HCT116 (cell line): ENCODE data around the gene RNF121. TPM values are rescaled to one million over a fixed set of nuclear protein-coding genes. Genes with fewer than 3 reads are reported as not detected.

Source experiments
- ATAC-seq: fragments of 200-7000 bp; cut with Tn5 transposase; 2 replicates; pipeline ENCODE4 v1.9.1; 2020; ENCODE audit warnings: mild to moderate bottlenecking, moderate library complexity
- BruUV-seq: library from RNA; stranded (reverse); fragments of 400-500 nt; replicated peaks from 2 replicates; lab custom pipeline; 2021; lab: Mats Ljungman, UMichigan
- CTCF ChIA-PET: fragments of 300-600 bp; sonication (Branson Sonifier 250); formaldehyde crosslinking; loops from one replicate; lab custom pipeline; 2021; ENCODE audit warnings: antibody characterized with exemption; lab: Charles Lee
- POLR2A ChIA-PET: fragments of 300-600, 350-600 bp; sonication (Branson Sonifier 250); formaldehyde crosslinking; loops from one replicate; lab custom pipeline; 2021; ENCODE audit warnings: antibody characterized with exemption; lab: Charles Lee
- RAD21 ChIA-PET, 2 experiments: fragments of 300-600 bp; sonication (Branson Sonifier 250); formaldehyde crosslinking; loops; one replicate each; lab custom pipeline; 2023; ENCODE audit warnings: low total read pairs in 2 of 2; ENCODE audit not compliant: uncharacterized antibody in 2 of 2, unreplicated experiment in 2 of 2, low non-redundant PET in 1 of 2; lab: Charles Lee
- DNase-seq: peaks from one replicate; pipeline ENCODE4 v3.0.0-alpha.2; 2010; ENCODE audit warnings: low read depth, low spot score
- H2AFZ ChIP-seq: fragments of 200-600 bp; shearing (Covaris generic), sonication (generic); 2 replicates; pipeline ENCODE4 v1.6.1; 2017; ENCODE audit warnings: low read depth, mixed run types, mixed read lengths, antibody characterized with exemption, low read length; ENCODE audit not compliant: poor library complexity, severe bottlenecking
- H3K27ac ChIP-seq: 2 replicates; pipeline ENCODE4 v1.5.1; 2012; ENCODE audit warnings: low read depth, low read length
- H3K27me3 ChIP-seq: fragments of 200-600 bp; sonication (generic); 2 replicates; pipeline ENCODE4 v1.6.1; 2016; ENCODE audit warnings: mixed run types, low read length, mixed read lengths; ENCODE audit not compliant: insufficient read depth
- H3K36me3 ChIP-seq, 2 experiments: fragments of 200-500 bp in 1 of 2; fragments of 200-600 bp in 1 of 2; sonication (Bioruptor generic) in 1 of 2; sonication (generic) in 1 of 2; 2 replicates each; pipeline versions ENCODE4 v1.5.1 to v1.6.1; 2014 to 2016; ENCODE audit warnings: low read length in 2 of 2, inconsistent platforms in 1 of 2, mixed read lengths in 1 of 2, mixed run types in 1 of 2; ENCODE audit not compliant: insufficient read depth in 2 of 2, control insufficient read depth in 1 of 2
- H3K4me1 ChIP-seq, 2 experiments: fragments of 200-600 bp in 1 of 2; sonication (generic) in 1 of 2; 2 replicates each; pipeline versions ENCODE4 v1.5.1 to v1.6.1; 2012 to 2017; ENCODE audit warnings: low read length in 2 of 2, inconsistent platforms in 1 of 2, mild to moderate bottlenecking in 1 of 2, mixed read lengths in 1 of 2, mixed run types in 1 of 2, moderate library complexity in 1 of 2; ENCODE audit not compliant: insufficient read depth in 2 of 2, control insufficient read depth in 1 of 2
- H3K4me2 ChIP-seq: fragments of 200-600 bp; sonication (generic); 2 replicates; pipeline ENCODE4 v1.6.1; 2017; ENCODE audit warnings: mixed run types, low read length, mixed read lengths
- H3K4me3 ChIP-seq, 2 experiments: fragments of 200-600 bp in 1 of 2; sonication (generic) in 1 of 2; replicated peaks in 1 of 2; 2 replicates each; pipeline ENCODE4 v1.5.1; 2011 to 2016; ENCODE audit warnings: low read length in 2 of 2, control low read depth in 1 of 2, low read depth in 1 of 2, mild to moderate bottlenecking in 1 of 2, mixed read lengths in 1 of 2, mixed run types in 1 of 2
- H3K79me2 ChIP-seq: fragments of 200-600 bp; sonication (generic); 2 replicates; pipeline ENCODE4 v1.6.1; 2017; ENCODE audit warnings: mild to moderate bottlenecking, mixed run types, low read length, moderate library complexity, mixed read lengths; ENCODE audit not compliant: insufficient read depth
- H3K9ac ChIP-seq: fragments of 200-600 bp; sonication (generic); 2 replicates; pipeline ENCODE4 v1.6.1; 2016; ENCODE audit warnings: low read length, mixed read lengths
- H3K9me2 ChIP-seq: fragments of 200-600 bp; sonication (generic), shearing (Covaris generic); 2 replicates; pipeline ENCODE4 v1.6.1; 2017; ENCODE audit warnings: mixed run types, mild to moderate bottlenecking, moderate library complexity; ENCODE audit not compliant: insufficient read depth
- H3K9me3 ChIP-seq, 2 experiments: fragments of 200-500 bp in 1 of 2; fragments of 200-600 bp in 1 of 2; sonication (Bioruptor generic) in 1 of 2; sonication (generic) in 1 of 2; 2 replicates each; pipeline ENCODE4 v1.6.1; 2014 to 2017; ENCODE audit warnings: low read length in 2 of 2, mixed read lengths in 2 of 2, inconsistent platforms in 1 of 2, low read depth in 1 of 2, mild to moderate bottlenecking in 1 of 2, mixed run types in 1 of 2, moderate library complexity in 1 of 2; ENCODE audit not compliant: control insufficient read depth in 1 of 2, insufficient read depth in 1 of 2
- H4K20me1 ChIP-seq: fragments of 200-600 bp; sonication (generic), shearing (Covaris generic); 2 replicates; pipeline ENCODE4 v1.6.1; 2017; ENCODE audit warnings: mixed run types, mild to moderate bottlenecking, moderate library complexity; ENCODE audit not compliant: insufficient read depth
- ATF3 ChIP-seq: IDR thresholded peaks from 2 replicates; pipeline ENCODE4 v1.6.1; 2012
- CEBPB ChIP-seq: IDR thresholded peaks from 2 replicates; pipeline ENCODE4 v1.6.1; 2012; ENCODE audit warnings: low read depth
- CTCF ChIP-seq, 3 experiments: fragments of 200-600 bp in 1 of 3; sonication (generic) in 1 of 3; IDR thresholded peaks in 2 of 3; conservative IDR thresholded peaks in 1 of 3; 2 replicates each; pipeline ENCODE4 v1.5.1; 2012 to 2017; ENCODE audit warnings: low read depth in 2 of 3, low read length in 2 of 3, antibody characterized with exemption in 1 of 3, borderline replicate concordance in 1 of 3, control low read depth in 1 of 3, mild to moderate bottlenecking in 1 of 3, mixed read lengths in 1 of 3, mixed run types in 1 of 3, moderate library complexity in 1 of 3; ENCODE audit not compliant: insufficient read depth in 1 of 3
- ELF1 ChIP-seq: IDR thresholded peaks from 2 replicates; pipeline ENCODE4 v1.6.1; 2012; ENCODE audit warnings: low read depth, borderline replicate concordance
- EZH2phosphoT487 ChIP-seq: fragments of 200-600 bp; IDR thresholded peaks from 2 replicates; pipeline ENCODE4 v1.6.1; 2018; ENCODE audit warnings: antibody characterized with exemption, borderline replicate concordance
- JUND ChIP-seq: IDR thresholded peaks from 2 replicates; pipeline ENCODE4 v1.6.1; 2012
- RAD21 ChIP-seq: IDR thresholded peaks from 2 replicates; pipeline ENCODE4 v1.6.1; 2012; ENCODE audit warnings: low read depth, mild to moderate bottlenecking
- SRF ChIP-seq: IDR thresholded peaks from 2 replicates; pipeline ENCODE4 v1.6.1; 2012; ENCODE audit warnings: low read depth
- TCF7L2 ChIP-seq: IDR thresholded peaks from 2 replicates; pipeline ENCODE4 v1.7.0; 2011; ENCODE audit warnings: borderline replicate concordance, inconsistent platforms; ENCODE audit not compliant: insufficient read depth, insufficient read length; ENCODE audit errors: extremely low read depth
- ZFX ChIP-seq: fragments of 450-650 bp; IDR thresholded peaks from 2 replicates; pipeline ENCODE4 v1.6.1; 2017
- intact Hi-C: fragments of 100-400 bp; cut with micrococcal nuclease; formaldehyde crosslinking; loops from 2 replicates; pipeline ENCODE4 v1.10.0; 2022
- total RNA-seq: library from RNA; stranded (reverse); gene quantifications from one replicate; pipeline ENCODE4 v1.2.1, GENCODE V29; 2021; ENCODE audit not compliant: unreplicated experiment
- TF ChIP-seq, protein P1 (sequence below): IDR thresholded peaks from 2 replicates; pipeline ENCODE4 v1.6.1; 2012

RNF121 gene
- total RNA-seq, 1 experiment from 2014 or later: 24.5 TPM

GRCh38 chr11:72007089-72007476, 78.2 kb downstream of the RNF121 start:
- no peaks in the 10 kb centered on the region for H3K9me3 ChIP-seq
- H3K4me2 ChIP-seq: no peak overlapping the region
- ChIA-PET POLR2A (no interaction called here), RAD21 (no interaction called here), CTCF (no interaction called here)
- no peak overlapping the region for H3K4me3 ChIP-seq
- H4K20me1 ChIP-seq: no peaks in the 10 kb centered on the region
- H3K27me3 ChIP-seq: no peaks in the 10 kb centered on the region
- H2AFZ ChIP-seq: no peak overlapping the region
- H3K9me2 ChIP-seq: no peaks in the 10 kb centered on the region
- no peak overlapping the region for H3K9ac ChIP-seq
- no peak for TF ChIP-seq TCF7L2
- no peak for TF ChIP-seq ELF1
- TF ChIP-seq SRF: no peak
- TF ChIP-seq, protein P1, sequence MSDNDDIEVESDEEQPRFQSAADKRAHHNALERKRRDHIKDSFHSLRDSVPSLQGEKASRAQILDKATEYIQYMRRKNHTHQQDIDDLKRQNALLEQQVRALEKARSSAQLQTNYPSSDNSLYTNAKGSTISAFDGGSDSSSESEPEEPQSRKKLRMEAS: no peak
- no peak for TF ChIP-seq EZH2phosphoT487
- TF ChIP-seq ATF3: no peak
- no peak for TF ChIP-seq JUND
- TF ChIP-seq CTCF (IDR thresholded peaks at IDR 0.05 in 2 of 3, conservative IDR thresholded peaks at IDR 0.05 in 1 of 3; ENCODE audit: borderline replicate concordance in 1 of 3, insufficient read depth in 1 of 3, low read depth in 2 of 3, low read length in 2 of 3): no peak
- TF ChIP-seq RAD21: no peak
- TF ChIP-seq CEBPB: no peak
- no peak for TF ChIP-seq ZFX
- H3K27ac ChIP-seq: no peak overlapping the region
- peaks cover 56 to 58% of the 10 kb centered on the region in 2 experiments; a peak in 3 of 4 replicates for H3K36me3 ChIP-seq
- no peaks in the 10 kb centered on the region for H3K79me2 ChIP-seq
- ATAC-seq (no peak), DNase-seq (no peak)
- intact Hi-C loops: no loop called here
- H3K4me1 ChIP-seq: no peaks in the 10 kb centered on the region
- no TSS peak for BruUV-seq
